Esophagus muscularis mucosa (tissue), 3 donors: ENCODE data around the gene ADCY9.

Experiments
- POLR2A ChIP-seq: fragments of 450-650 bp; IDR thresholded peaks from one replicate; pipeline ENCODE4 v1.6.1; 2017; ENCODE audit warnings: antibody characterized with exemption, moderate library complexity, mild to moderate bottlenecking, low read depth
- TF ChIP-seq, protein P1 (sequence below), 3 experiments: fragments of 200-600 bp in 2 of 3; fragments of 450-650 bp in 1 of 3; sonication (generic) in 2 of 3; IDR thresholded peaks; one replicate each; pipeline ENCODE4 v1.5.1; 2017 to 2019; ENCODE audit warnings: antibody characterized with exemption in 3 of 3, mild to moderate bottlenecking in 2 of 3, moderate library complexity in 1 of 3

DNA sequence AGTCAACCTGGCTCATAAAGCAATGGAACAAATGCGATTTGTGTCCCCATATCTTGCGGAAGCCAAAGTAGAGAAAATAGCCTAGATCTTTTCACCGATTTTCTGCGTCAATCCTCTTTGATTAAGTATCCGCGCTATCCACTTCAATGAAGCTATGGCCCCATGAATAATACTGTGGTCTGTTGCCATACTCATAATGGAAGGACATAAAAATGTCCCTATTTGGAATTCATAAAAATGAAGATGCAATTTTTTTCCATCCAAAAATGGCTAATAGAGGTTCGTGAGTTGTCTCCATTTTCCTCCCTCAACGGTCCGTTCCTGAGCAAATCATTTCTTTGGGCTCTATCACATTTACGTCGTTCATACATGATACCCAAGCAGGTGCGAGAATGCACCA lies 25.4 kb upstream of the ADCY9 start:
- TF ChIP-seq POLR2A, result no peak
- TF ChIP-seq, protein P1, sequence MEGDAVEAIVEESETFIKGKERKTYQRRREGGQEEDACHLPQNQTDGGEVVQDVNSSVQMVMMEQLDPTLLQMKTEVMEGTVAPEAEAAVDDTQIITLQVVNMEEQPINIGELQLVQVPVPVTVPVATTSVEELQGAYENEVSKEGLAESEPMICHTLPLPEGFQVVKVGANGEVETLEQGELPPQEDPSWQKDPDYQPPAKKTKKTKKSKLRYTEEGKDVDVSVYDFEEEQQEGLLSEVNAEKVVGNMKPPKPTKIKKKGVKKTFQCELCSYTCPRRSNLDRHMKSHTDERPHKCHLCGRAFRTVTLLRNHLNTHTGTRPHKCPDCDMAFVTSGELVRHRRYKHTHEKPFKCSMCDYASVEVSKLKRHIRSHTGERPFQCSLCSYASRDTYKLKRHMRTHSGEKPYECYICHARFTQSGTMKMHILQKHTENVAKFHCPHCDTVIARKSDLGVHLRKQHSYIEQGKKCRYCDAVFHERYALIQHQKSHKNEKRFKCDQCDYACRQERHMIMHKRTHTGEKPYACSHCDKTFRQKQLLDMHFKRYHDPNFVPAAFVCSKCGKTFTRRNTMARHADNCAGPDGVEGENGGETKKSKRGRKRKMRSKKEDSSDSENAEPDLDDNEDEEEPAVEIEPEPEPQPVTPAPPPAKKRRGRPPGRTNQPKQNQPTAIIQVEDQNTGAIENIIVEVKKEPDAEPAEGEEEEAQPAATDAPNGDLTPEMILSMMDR (IDR thresholded peaks at IDR 0.05), result no peak
